ENCODE data around the gene KCNAB1. TPM values are rescaled to one million over a fixed set of nuclear protein-coding genes. Genes with fewer than 3 reads are reported as not detected.

The KCNAB1 gene
- total RNA-seq, 4 donors from 2014 or later: 0.20 to 3.0 (median 1.6) TPM

- TF ChIP-seq EP300 (IDR thresholded peaks at IDR 0.05; ENCODE audit: low read depth) (no peak), CTCF (IDR thresholded peaks at IDR 0.05) (no peak), POLR2A (IDR thresholded peaks at IDR 0.05) (no peak), POLR2AphosphoS5 (IDR thresholded peaks at IDR 0.05) (no peak)
- Histone ChIP-seq H3K9me3 (no peaks in the 10 kb centered on the region), H3K27me3 (peaks cover 10% of the 10 kb centered on the region), H3K4me1 (no peaks in the 10 kb centered on the region), H3K27ac (no peak overlapping the region), H3K4me3 (no peak overlapping the region), H3K36me3 (no peaks in the 10 kb centered on the region)
- intact Hi-C loops (cut with DNase I; ENCODE audit: low total_unique reads) (no loop called here), in situ Hi-C loops (cut with MboI; ENCODE audit: low pct_ligation_motif_present in 1 of 4, low pct_unique_long_range_greater_than_20kb in 1 of 4, low sequenced_read_pairs in 3 of 4) (no loop called here)
- 93 to 94% methylated on average over 5 to 6 of the region's 6 CpGs for WGBS, 2 donors (ENCODE audit: low coverage in 1 of 2)
- no peak for DNase-seq
Measured at GRCh38 chr3:156298014-156298413, 177.6 kb downstream of the KCNAB1 start.

- WGBS, 2 donors (ENCODE audit: low coverage in 1 of 2): 69 to 85% methylated on average over 2 of the region's 2 CpGs
- TF ChIP-seq POLR2AphosphoS5 (IDR thresholded peaks at IDR 0.05) (no peak), EP300 (IDR thresholded peaks at IDR 0.05; ENCODE audit: low read depth) (no peak), CTCF (IDR thresholded peaks at IDR 0.05) (no peak), POLR2A (IDR thresholded peaks at IDR 0.05) (no peak)
- Histone ChIP-seq H3K27ac (peak overlapping the region in 1 of 4 donors; percentile 16), H3K27me3 (peaks cover 1% of the 10 kb centered on the region), H3K4me1 (no peaks in the 10 kb centered on the region), H3K9me3 (no peaks in the 10 kb centered on the region), H3K36me3 (no peaks in the 10 kb centered on the region), H3K4me3 (no peak overlapping the region)
- in situ Hi-C loops (cut with MboI; ENCODE audit: low pct_ligation_motif_present in 1 of 4, low pct_unique_long_range_greater_than_20kb in 1 of 4, low sequenced_read_pairs in 3 of 4): no loop called here
- intact Hi-C loops (cut with DNase I; ENCODE audit: low total_unique reads): no loop called here
- DNase-seq: peak; percentile 45
Measured at GRCh38 chr3:156298938-156299337, 178.6 kb downstream of the KCNAB1 start.

- H3K4me3 ChIP-seq: no peak overlapping the region
- TF ChIP-seq EP300 (IDR thresholded peaks at IDR 0.05; ENCODE audit: low read depth) (no peak), CTCF (IDR thresholded peaks at IDR 0.05) (no peak), POLR2A (IDR thresholded peaks at IDR 0.05) (no peak), POLR2AphosphoS5 (IDR thresholded peaks at IDR 0.05) (no peak)
- DNase-seq: no peak
- 80 to 84% methylated on average over 2 of the region's 2 CpGs for WGBS, 2 donors (ENCODE audit: low coverage in 1 of 2)
- intact Hi-C loops (cut with DNase I; ENCODE audit: low total_unique reads) (no loop called here), in situ Hi-C loops (cut with MboI; ENCODE audit: low pct_ligation_motif_present in 1 of 4, low pct_unique_long_range_greater_than_20kb in 1 of 4, low sequenced_read_pairs in 3 of 4) (no loop called here)
- H3K36me3 ChIP-seq: no peaks in the 10 kb centered on the region
- peak overlapping the region in 1 of 4 donors; percentile 16 for H3K27ac ChIP-seq
- no peaks in the 10 kb centered on the region for H3K9me3 ChIP-seq
- H3K4me1 ChIP-seq: no peaks in the 10 kb centered on the region
- H3K27me3 ChIP-seq: no peaks in the 10 kb centered on the region
Measured at GRCh38 chr3:156299569-156299968, 179.2 kb downstream of the KCNAB1 start.

GRCh38 chr3:156300371-156300770 lies 180.0 kb downstream of the KCNAB1 start:
- no peak for DNase-seq
- H3K27me3 ChIP-seq: no peaks in the 10 kb centered on the region
- H3K4me1 ChIP-seq: no peaks in the 10 kb centered on the region
- H3K9me3 ChIP-seq: no peaks in the 10 kb centered on the region
- H3K27ac ChIP-seq: peak overlapping the region in 1 of 4 donors; percentile 9
- in situ Hi-C loops (cut with MboI; ENCODE audit: low pct_ligation_motif_present in 1 of 4, low pct_unique_long_range_greater_than_20kb in 1 of 4, low sequenced_read_pairs in 3 of 4): no loop called here
- 70 to 87% methylated on average over 3 of the region's 3 CpGs for WGBS, 2 donors (ENCODE audit: low coverage in 1 of 2)
- H3K4me3 ChIP-seq: no peak overlapping the region
- TF ChIP-seq CTCF (IDR thresholded peaks at IDR 0.05): no peak
- no peak for TF ChIP-seq POLR2A (IDR thresholded peaks at IDR 0.05)
- no peak for TF ChIP-seq EP300 (IDR thresholded peaks at IDR 0.05; ENCODE audit: low read depth)
- TF ChIP-seq POLR2AphosphoS5 (IDR thresholded peaks at IDR 0.05): no peak
- no peaks in the 10 kb centered on the region for H3K36me3 ChIP-seq
- intact Hi-C loops (cut with DNase I; ENCODE audit: low total_unique reads): no loop called here

All from transverse colon (tissue), 4 donors.